Measurements from ENCODE around the gene MDM4. TPM values are rescaled to one million over a fixed set of nuclear protein-coding genes. Genes with fewer than 3 reads are reported as not detected.
A peak's percentile ranks its signal among the peaks of the same experiment; 100 is the strongest.
"Not testable (repeated sequence)": the region's sequence is repeated elsewhere in the genome, so short reads cannot be mapped to it uniquely, and the experiment has no call there.

MDM4 gene
- total RNA-seq, 1 donor from 2014 or later, result 9.2 TPM

- no peak for DNase-seq (ENCODE audit: low read depth in 2 of 2)
These were observed 1.4 kb upstream of the MDM4 start for GRCh38 chr1:204514828-204515227.

GRCh38 chr1:204517382-204517781 is 1.2 kb downstream of the MDM4 start:
- not testable (repeated sequence) for DNase-seq (ENCODE audit: low read depth in 2 of 2)

DNA sequence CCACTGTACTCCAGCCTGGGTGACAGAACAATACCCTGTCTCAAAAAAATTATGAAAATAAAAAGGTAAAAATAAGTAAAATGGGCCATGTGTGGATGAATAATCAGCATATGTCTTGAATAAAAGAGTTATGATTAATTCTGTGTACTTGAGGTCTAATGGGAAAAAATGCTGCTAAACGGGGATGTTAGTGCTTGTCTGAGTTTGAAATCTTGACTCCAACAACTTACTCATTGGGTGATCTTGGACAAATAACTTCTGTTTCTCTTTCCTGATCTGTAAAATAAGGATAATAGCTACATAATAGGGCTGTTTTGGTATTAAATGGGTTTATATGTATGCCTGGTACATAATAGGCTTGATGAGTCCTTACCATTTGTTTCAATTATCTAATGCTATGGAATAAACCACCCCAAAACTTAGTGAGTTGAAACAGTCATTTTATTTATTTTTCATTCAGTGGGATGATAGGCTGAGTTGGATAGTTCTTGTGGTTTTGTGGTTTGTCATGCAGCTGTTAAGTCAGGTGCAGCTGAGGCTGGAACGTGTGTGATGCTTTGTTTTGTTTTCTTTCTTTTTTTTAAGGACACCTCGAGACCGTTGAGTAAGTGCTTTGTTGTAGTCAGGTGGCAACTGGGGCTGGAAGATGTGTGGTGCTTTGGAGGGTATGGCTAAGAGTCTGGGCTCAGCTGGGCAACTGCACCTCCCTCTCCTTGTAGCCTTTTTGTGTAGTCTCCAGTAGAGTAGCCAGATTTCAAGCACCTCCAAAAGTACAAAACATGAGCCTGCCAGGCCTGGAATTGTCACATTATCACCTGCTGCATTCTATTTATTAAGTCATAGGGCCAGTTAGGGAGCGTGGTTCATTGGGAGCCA is 4.9 kb downstream of the MDM4 start:
- no peak for DNase-seq (ENCODE audit: low read depth in 2 of 2)

DNA sequence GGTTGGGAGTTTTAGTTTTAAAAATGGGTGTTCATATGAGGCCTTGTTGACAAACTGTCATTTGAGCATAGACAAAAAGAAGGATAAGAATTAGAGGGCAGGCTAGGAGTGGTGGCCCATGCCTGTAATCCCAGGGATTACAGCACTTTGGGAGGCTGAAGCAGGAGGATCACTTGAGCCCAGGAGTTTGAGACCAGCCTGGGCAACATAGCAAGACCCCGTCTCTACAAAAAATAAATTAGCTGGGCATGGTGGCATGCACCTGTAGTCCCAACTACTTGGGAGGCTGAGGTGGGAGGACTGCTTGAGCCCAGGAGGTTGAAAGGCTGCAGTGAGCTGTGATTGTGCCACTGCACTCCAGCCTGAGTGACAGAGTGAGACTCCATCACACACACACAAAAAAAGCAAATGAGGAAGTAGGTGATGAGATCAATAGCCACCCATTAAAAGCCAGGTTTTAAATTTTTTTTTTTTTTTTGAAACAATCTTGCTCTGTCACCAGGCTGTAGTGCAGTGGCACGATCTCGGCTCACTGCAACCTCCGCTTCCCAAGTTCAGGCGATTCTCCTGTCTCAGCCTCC is 5.8 kb downstream of the MDM4 start:
- not testable (repeated sequence) for DNase-seq (ENCODE audit: low read depth in 2 of 2)

GRCh38 chr1:204523605-204524215 is 7.5 kb downstream of the MDM4 start:
- no peak for DNase-seq (ENCODE audit: low read depth in 2 of 2)

DNA sequence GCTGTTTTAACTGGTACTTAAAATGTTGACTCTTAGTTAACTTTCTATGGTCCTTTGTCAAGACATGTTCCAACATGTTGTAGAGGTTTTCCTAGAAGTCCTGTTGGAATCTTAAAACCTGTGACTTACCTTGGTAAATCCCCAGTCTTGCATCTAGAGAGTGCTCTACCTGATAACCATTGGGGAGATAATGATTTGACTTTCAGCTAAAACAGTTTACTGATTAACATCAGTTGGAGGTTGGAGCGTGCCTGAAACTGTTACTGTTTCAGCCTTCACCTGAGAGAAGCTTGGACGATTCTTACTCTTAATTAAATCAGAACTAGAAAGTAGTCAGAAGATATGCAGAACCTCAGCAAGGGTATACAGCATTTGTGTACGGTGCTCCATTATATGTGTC is 8.8 kb downstream of the MDM4 start:
- DNase-seq (ENCODE audit: low read depth in 2 of 2), result no peak

DNA sequence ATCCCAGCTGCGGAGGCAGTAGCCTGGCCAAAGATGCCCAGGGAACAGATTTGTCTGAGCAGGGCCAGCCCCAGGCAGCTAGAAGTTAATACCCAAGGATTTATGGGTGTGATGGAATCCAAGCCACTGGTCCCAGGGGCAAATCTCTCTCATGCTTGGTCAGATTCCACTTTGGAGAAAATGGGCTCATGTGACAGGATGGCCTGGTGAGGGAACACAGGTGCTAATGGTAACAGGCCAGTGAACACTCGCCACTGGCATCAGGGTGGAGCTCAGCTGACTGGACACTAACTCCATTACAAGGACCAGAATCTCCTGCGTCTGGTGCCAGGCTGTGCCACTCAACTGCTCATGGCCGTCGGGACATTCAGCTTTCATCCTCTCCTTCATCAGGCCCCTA is 12.0 kb downstream of the MDM4 start:
- DNase-seq (ENCODE audit: low read depth in 2 of 2), result no peak

GRCh38 chr1:204528677-204529076 is 12.5 kb downstream of the MDM4 start:
- DNase-seq (ENCODE audit: low read depth in 2 of 2), result no peak

DNA sequence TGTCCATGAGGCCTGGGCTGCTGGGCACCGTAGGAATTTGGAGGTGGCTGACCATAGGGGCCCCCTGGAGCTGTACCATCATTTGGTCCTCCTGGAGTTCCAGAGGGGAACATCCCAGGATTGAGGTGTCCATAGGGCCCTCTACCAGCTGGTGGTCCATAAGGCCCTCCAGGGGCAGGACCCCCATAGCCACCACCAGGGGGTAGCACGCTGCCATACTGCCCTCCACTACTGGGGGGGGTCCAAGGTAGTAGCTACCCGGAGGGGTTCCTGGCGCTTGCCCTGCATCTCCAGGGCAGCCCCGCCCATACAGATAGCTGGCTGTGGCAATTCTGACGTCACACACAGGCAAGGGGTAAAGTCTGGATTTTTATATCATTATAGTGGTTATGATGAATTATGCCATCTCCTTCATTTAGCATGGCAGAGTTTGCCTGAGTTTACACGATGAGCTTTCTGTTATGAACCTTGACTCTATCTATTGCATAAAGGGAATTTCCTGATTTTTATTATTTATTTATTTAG is 13.2 kb downstream of the MDM4 start:
- DNase-seq (ENCODE audit: low read depth in 2 of 2), result no peak

DNA sequence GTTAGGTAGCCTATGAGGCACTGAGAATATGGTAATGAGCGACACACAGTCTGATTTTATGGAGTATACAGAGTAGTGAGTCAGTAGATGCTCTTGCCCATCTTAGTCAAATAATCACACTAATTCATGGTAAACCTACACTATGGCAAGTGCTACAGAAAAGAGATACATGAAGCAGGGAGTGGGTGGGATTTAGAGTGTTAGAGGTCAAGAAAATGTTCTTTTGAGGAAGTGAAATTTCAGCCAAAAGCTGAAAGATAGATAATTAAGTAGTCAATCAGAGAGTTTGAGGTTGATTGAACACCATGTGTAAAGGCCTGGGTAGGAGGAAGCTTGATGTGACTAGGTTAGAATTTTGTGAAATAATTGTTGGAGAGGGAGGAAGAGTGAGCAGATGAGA is 14.7 kb downstream of the MDM4 start:
- no peak for DNase-seq (ENCODE audit: low read depth in 2 of 2)

- DNase-seq (ENCODE audit: low read depth in 2 of 2), result no peak
These were observed 16.6 kb downstream of the MDM4 start for GRCh38 chr1:204532832-204533231.

GRCh38 chr1:204541626-204542025 is 25.4 kb downstream of the MDM4 start:
- peak in 1 of 2 donors; percentile 5 for DNase-seq (ENCODE audit: low read depth in 2 of 2)

- DNase-seq (ENCODE audit: low read depth in 2 of 2), result peak in 1 of 2 donors; percentile 55
These were observed 28.1 kb downstream of the MDM4 start for GRCh38 chr1:204544321-204544720.

GRCh38 chr1:204545202-204545601 is 29.0 kb downstream of the MDM4 start:
- DNase-seq (ENCODE audit: low read depth in 2 of 2), result no peak

- no peak for DNase-seq (ENCODE audit: low read depth in 2 of 2)
These were observed 29.7 kb downstream of the MDM4 start for GRCh38 chr1:204545881-204546280.

- no peak for DNase-seq (ENCODE audit: low read depth in 2 of 2)
These were observed 32.1 kb downstream of the MDM4 start for GRCh38 chr1:204548265-204548664.

DNA sequence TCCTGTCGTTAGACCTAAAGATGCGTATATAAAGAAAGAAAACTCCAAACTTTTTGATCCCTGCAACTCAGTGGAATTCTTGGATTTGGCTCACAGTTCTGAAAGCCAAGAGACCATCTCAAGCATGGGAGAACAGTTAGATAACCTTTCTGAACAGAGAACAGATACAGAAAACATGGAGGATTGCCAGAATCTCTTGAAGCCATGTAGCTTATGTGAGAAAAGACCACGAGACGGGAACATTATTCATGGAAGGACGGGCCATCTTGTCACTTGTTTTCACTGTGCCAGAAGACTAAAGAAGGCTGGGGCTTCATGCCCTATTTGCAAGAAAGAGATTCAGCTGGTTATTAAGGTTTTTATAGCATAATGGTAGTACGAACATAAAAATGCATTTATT is 33.1 kb downstream of the MDM4 start:
- DNase-seq (ENCODE audit: low read depth in 2 of 2), result no peak

DNA sequence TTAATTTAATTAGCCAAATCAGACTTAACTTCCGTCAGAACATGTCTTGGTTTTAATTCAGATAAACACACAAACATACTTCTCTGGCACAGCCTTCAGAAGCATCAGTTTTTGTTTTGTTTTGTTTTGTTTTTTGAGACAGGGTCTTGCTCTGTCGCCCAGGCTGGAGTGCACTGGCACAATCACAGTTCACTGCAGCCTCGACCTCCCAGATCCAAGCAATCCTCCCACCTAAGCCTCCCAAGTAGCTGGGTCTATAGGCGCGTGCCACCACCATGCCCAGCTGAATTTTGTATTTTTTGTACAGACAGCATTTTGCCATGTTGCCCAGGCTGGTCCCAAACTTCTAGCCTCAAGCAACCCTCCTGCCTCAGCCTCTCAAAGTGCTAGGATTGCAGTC is 34.7 kb downstream of the MDM4 start:
- DNase-seq (ENCODE audit: low read depth in 2 of 2), result no peak

- no peak for DNase-seq (ENCODE audit: low read depth in 2 of 2)
These were observed 40.3 kb downstream of the MDM4 start for GRCh38 chr1:204556458-204557052.

DNA sequence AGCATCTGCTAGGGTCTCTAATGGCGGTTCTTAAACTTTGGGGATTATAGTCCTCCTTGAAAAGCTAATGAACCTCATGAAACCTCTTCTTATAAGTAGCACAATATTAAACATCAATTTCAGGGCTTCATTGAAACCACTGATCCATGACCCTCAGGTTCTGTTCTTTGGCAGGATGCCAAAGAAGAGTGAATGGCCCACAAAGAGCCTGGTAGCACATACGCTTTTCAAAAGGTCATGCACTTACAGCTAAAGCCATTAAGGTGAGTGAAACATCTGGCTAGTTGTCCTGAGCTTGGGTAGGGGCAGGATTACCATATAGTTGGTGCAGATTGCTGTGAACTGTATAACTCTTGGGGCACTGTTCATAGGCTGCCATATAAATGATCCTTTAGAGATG is 42.3 kb downstream of the MDM4 start:
- no peak for DNase-seq (ENCODE audit: low read depth in 2 of 2)

GRCh38 chr1:204560002-204560401 is 43.8 kb downstream of the MDM4 start:
- DNase-seq (ENCODE audit: low read depth in 2 of 2), result not testable (repeated sequence)

GRCh38 chr1:204560590-204561150 is 44.5 kb downstream of the MDM4 start:
- DNase-seq (ENCODE audit: low read depth in 2 of 2), result no peak
